Fibroblast of skin of right biceps (primary cell): Measurements from ENCODE around the gene PRKCA.
"Not testable (repeated sequence)": the region's sequence is repeated elsewhere in the genome, so short reads cannot be mapped to it uniquely, and the experiment has no call there.

ENCODE experiments used
- DNase-seq: peaks from one replicate; pipeline ENCODE4 v3.0.0-alpha.2; 2013

PRKCA gene

GRCh38 chr17:66395961-66396360 lies 93.5 kb downstream of the PRKCA start:
- DNase-seq: no peak

- DNase-seq: peak; percentile 52
Measured at GRCh38 chr17:66397486-66397885, 95.1 kb downstream of the PRKCA start.

- no peak for DNase-seq
Measured at GRCh38 chr17:66398059-66398458, 95.6 kb downstream of the PRKCA start.

GRCh38 chr17:66398617-66399016 lies 96.2 kb downstream of the PRKCA start:
- DNase-seq: no peak

GRCh38 chr17:66399441-66399840 lies 97.0 kb downstream of the PRKCA start:
- no peak for DNase-seq

GRCh38 chr17:66400041-66400688 lies 97.8 kb downstream of the PRKCA start:
- not testable (repeated sequence) for DNase-seq

GRCh38 chr17:66400698-66401097 lies 98.3 kb downstream of the PRKCA start:
- DNase-seq: no peak

GRCh38 chr17:66401364-66401763 lies 99.0 kb downstream of the PRKCA start:
- DNase-seq: no peak

GRCh38 chr17:66403846-66404556 lies 101.6 kb downstream of the PRKCA start:
- no peak for DNase-seq

- DNase-seq: peak; percentile 57
Measured at GRCh38 chr17:66405836-66406677, 103.6 kb downstream of the PRKCA start.

- DNase-seq: no peak
Measured at GRCh38 chr17:66406701-66407644, 104.6 kb downstream of the PRKCA start.

GRCh38 chr17:66407864-66408263 lies 105.5 kb downstream of the PRKCA start:
- no peak for DNase-seq

- no peak for DNase-seq
Measured at GRCh38 chr17:66411520-66411919, 109.1 kb downstream of the PRKCA start.

GRCh38 chr17:66412857-66413558 lies 110.6 kb downstream of the PRKCA start:
- no peak for DNase-seq

- no peak for DNase-seq
Measured at GRCh38 chr17:66413559-66414520, 111.4 kb downstream of the PRKCA start.

GRCh38 chr17:66414561-66415175 lies 112.3 kb downstream of the PRKCA start:
- no peak for DNase-seq

- no peak for DNase-seq
Measured at GRCh38 chr17:66415366-66416206, 113.2 kb downstream of the PRKCA start.

GRCh38 chr17:66416207-66416940 lies 114.0 kb downstream of the PRKCA start:
- DNase-seq: no peak
